ENCODE results near the gene DEPP1.

DNA sequence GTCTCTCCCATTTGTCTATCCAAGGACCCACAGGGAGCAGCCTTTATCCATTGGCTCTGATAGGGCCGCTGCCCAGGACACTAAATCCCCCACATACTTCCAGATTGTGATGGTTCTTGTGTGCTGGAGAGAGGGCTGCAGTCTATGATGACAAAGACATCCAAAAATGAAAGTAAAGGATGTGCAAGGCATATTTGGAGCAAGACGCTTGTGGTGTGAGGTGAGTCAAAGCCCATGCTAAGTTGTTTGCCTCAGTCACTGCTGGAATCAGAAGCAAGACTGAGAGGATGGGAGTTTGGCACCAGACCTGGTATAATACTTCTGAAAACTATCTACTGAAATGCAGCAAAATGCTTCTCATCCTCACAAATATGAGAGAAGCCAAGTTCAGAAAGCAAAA lies 44.8 kb upstream of the DEPP1 start:
- TF ChIP-seq, protein P1, sequence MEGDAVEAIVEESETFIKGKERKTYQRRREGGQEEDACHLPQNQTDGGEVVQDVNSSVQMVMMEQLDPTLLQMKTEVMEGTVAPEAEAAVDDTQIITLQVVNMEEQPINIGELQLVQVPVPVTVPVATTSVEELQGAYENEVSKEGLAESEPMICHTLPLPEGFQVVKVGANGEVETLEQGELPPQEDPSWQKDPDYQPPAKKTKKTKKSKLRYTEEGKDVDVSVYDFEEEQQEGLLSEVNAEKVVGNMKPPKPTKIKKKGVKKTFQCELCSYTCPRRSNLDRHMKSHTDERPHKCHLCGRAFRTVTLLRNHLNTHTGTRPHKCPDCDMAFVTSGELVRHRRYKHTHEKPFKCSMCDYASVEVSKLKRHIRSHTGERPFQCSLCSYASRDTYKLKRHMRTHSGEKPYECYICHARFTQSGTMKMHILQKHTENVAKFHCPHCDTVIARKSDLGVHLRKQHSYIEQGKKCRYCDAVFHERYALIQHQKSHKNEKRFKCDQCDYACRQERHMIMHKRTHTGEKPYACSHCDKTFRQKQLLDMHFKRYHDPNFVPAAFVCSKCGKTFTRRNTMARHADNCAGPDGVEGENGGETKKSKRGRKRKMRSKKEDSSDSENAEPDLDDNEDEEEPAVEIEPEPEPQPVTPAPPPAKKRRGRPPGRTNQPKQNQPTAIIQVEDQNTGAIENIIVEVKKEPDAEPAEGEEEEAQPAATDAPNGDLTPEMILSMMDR (IDR thresholded peaks at IDR 0.05): no peak
- no peak for TF ChIP-seq ZFX (IDR thresholded peaks at IDR 0.05; ENCODE audit: borderline replicate concordance)

All from 22Rv1 (cell line).